Stimulated activated CD4-positive, alpha-beta T cell treated with anti-CD3 and anti-CD28 coated beads, TNF-alpha, amount 100 ng/mL, for 48 hours (primary cell): ENCODE data around the gene AATK.

Source experiments
- DNase-seq, 3 donors: peaks; one replicate each; pipeline ENCODE4 v3.0.0-alpha.2; 2020; ENCODE audit warnings: low read depth in 3 of 3

The AATK gene

DNA sequence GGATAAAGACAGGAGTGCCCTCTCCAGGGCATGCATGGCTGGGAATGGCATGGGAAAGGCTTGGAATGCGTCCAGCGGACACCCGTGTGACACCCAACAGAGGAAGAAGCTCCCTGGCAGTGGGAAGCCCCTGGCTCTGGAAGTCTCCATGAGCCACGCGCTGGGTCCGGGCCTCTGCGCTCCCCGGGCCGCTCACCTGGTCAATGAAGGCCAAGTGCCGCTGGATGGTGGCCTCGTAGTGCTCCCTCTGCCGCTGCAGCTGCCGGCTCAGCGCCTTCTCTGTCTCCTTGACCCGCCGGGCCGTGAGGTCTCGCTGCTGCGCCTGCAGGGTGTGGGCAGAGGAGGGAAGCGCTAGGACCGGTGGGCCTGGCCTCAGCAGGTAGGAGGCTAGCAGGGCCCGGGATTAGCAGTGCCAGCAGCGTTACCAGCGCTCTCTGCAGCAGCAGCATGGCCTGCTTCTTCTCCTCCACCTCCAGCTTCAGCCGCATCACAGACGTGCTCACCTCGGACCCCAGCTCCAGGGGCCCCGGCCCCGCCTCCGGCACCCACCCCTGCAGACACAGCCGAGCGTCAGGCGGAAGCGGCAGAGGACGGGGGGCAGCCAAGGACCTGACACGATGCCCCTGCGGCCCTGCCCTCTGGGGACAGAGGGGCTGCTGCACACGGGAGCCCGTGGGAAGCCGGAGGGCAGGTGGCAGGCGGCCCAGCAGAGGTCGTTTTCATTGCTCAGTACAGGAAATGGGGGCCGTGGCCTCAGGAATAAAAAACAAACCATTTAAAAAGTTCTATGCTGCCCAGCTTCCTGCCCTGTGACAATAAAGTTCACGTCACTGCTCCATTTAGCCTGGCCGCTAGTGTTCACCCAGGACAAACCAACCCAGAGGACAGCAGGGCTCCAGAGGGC lies 30.7 kb upstream of the AATK start:
- no peak for DNase-seq

DNA sequence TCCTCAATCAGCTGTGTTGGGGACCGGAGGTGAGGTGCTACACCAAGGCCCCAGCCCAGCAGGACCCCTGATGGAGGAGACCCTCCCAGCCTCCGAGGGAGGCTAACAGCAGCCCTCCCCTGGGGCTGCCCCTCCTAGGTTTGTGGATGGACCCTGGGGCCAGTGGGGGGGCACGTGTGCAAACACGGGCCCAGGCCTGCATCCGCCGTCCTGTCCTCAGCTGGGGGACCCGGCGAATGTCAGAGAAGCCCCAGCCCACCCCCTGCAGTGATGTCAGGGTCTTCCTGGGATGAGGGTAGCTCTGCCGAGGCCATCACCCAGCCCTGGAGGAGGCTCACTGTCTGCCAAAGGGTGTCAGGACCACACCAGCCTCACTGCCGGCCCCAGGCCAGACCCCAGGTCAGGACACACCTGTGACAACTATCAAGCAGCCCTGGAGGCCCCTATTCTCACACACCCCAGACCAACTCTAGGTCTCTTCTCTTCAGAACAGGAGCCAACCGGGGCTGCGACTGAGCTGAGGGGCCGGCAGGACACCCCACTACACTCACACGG lies 30.0 kb upstream of the AATK start:
- DNase-seq = no peak

DNA sequence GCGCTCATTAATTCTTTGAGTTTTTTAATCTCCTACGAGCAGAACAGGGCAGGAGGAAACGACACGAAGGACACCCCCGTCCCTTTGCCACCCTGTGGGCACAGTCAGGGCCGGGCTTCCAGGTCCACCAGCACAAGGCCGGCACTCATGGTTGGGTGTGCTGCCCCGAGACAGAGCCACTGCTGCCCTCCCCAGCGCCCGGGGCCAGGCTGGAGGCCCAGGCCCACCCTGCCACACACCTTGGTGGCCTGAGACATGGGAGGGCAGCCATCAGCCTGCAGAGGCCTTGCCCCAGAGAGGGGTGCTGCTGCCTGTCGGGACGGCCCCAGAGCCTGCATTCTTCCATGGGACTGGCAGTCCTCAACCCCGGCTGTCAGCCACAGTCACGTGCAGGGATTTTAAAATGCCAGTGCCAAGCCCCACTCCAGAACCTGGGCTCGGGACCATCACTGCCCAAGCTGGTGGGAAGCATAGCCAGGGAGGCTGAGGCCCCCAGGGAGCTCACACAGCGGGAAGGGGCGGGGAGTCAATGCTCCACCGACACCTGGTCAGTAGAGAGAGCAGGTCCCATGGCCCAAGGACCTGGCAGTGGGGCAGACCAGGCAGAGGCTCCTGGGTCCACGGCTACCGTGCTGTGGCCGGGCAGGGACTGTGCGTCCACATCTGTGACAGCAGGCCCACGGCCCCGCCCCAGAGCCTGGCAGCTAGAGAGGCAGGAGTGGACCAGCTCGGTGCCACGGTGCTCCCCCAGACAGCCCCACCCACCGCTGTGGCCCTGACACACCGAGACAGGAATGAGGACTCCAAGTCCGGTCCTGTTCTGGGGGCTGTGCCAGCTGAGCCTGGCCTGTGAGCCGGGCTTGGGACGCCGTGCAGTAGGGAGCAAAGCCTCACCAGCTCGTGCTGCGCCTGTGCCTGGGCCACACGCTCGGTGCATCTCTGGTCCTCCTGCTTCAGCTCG lies 29.2 kb upstream of the AATK start:
- DNase-seq = no peak

DNA sequence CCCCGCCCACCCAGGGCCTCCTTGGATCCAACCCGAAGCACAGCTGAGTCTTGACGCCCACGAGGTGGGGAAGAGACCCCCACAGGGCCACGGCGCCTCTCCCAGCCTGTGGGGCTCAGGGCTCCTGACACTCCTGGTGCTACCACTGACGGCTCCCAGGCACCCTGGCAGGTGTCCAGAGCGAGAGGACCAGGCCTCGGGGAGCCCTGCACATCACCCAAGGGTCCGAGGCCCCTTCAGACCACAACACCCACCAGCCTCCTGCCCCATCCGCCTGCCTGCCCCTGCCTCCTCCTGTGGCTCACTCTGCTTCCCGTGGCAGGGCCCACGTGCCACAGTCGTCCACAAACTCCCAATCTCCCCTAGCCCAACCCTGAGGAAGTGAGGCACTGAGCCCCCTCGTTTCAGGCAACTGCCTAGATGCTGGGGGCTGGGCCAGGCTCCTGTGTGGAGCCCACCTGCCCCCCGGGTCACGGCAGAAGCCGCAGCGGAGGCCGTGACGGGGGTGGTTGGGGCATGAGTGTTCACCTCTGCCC lies 28.3 kb upstream of the AATK start:
- no peak for DNase-seq

DNA sequence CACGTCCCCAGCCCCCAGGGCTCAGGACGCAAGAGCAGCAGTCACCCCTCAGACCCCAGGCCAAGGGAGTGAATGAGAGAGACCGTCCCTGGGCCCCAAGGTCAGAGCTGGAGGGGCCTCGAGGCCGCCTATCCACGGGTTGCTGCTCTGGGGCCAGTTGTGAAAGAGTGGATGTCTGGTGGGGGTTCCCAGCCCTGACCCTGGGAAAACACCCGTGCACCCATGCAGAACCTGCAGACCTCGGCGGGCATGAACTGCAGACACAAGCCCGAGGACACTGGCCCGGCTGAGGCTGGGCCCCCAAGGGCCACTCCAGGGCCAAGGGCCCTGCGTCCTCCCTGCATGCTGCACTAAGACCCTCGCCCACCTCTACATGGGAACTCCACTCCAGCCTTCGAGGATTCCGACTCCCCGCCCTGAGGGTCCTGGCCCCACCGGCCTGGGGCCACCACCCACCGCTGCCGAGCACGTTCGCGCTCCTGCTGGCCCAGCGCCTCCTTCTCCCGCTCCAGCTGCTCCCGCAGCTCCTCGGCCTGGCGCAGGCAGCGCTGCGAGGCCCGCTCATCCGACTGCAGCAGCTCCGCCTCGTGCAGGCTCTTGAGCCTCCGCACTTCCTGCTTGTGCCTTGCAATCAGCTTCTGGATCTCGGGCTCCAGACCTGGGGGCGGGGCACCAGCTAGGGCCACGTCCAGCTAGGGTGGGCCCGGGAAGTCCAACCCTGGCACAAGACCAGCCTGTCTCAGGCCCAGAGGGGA lies 27.6 kb upstream of the AATK start:
- no peak for DNase-seq

DNA sequence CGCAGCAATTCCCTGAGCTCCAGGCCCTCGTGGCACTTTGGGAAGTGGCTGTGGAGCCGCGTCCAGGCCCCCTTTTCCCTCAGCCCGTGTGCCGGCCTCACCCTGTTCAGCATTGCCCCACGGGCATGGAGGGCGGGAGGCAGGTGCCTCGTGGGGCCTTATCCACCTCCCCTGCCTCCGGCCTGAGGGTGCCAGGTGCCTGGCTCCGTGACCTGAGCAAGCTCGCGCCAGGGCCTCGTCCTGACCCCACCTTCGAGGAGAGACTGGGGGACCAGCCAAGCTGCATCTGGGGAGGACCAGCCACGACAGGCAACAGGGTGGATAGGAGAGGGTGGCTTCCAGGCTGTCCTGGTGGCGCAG lies 27.0 kb upstream of the AATK start:
- DNase-seq = no peak

DNA sequence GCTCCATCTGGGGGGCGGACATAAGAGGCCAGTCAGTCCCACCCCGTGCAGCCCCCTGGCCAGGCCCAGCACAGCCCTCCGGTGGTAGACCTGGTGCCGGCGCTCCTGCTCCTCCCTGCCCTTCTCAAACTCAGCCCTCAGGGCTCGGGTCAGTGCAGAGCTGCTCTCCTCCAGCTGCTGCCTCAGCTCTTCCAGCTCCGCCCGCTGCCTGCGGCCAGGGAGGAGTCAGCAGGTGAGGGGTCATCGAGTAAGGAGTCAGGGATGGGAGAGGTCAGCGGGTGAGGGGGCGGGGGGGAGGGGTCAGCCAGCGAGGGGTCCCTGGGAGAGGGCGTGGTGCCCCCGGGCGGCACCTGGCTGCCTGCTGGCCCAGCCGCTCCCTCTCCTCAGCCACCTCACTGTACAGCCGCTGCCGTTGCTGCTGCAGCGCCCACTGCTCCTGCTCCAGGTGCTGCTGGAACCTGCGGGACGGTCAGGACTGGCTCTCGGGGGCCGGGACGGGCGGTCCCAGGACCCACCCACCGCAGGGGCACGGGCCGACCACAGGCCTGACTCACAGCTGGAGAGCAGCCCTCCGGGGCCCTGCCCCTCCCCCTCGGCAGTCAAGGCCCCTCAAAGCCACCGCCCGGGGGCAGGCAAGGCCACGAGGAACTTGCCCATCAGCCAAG lies 26.5 kb upstream of the AATK start:
- DNase-seq = no peak

DNA sequence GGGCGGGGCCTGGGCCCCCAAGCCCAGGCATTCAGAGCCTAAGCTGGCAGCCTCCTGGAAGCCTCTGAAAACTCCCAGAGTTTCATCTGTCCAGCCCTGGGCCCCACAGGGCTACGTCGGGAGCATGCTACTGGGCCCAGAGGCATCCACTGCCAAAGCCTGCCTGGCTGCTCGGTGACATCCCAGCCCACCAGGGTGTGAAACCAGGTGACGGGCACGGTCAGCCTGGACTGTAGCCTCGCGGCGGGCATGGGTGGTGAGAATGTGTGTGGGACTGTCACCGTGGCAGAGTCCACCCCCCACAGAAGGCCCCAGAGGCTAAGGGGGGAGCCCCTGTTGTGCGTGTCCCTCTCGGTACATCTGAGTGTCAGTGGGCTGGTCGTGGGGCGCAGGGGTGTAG lies 25.6 kb upstream of the AATK start:
- no peak for DNase-seq

DNA sequence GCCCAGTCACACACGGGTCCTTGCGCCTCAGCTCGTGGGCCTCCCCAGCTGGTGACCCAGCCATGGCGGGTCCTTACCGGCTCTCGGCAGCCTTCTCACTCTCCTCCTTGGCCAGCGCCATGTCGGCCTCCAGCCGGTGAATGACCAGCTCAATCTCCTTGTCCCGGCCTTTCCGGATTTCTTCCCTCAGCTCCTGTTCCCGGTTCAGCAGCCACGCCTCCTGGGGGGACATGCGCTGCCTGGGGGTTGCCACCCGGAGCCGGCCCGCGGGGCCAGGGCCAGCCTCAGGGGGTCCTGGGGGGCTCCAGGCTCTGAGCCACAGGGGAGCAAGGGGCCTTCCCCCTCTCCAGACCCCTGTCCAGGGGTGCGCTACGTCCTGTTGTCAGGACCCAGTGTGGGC lies 25.1 kb upstream of the AATK start:
- DNase-seq = no peak

DNA sequence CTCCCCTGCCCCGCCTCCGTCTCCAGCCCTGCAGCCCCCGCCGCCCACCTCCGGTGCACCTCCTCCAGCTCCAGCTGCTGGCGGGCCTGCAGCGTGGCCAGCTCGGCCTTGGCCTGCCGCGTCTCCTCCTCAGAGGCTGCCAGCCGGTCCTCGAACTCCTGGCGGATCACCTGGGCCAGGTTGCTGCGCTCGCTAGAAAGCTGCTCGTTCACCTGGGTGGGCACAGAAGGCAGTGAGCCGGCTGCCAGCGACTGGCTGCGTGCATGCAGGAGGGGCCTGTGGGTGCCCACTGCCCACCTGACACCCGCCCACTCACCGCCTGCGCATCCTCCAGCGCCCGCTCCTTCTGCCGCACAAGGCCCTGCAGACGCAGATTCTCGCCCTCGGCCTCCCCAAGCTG lies 24.6 kb upstream of the AATK start:
- no peak for DNase-seq

DNA sequence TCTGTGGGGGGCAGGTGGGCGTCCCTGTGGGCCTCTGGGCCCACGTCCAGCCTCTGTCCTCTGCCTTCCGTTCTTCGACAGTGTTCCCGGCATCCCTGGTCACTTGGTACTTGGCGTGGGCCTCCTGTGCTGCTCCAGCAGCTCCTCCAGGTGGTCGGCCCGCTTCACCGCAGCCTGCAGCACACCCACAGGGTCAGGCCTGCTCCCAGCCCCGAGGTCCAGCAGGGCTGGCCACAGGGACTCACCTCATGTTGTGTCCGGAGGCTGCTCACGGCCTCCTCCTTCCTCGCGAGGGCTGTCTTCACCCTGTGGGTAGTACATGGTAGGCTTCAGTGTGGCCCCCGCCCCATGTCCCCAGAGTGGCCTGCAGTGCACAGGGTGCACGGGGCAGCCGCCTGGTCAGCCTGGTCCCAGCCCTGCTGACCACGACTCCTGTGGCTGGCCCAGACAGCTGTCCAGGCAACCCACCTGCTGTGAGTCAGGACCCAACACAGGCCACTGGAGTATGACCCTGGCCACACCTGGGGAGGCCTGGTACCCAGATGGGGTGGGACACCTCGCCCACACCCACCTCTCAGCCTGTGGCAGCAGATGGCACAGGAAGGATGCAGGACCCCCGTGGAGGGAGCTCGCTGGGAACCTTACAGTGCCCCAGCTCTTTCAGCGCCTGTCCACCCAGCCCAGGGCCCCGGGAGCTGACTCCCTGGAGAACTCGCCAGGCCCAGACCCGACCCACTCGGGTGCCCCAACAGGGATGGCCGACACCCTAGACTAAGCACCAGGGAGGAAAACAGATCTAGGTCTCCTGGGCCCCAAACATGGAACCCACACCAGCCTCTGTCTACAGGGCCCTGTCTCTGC lies 23.9 kb upstream of the AATK start:
- DNase-seq = no peak

DNA sequence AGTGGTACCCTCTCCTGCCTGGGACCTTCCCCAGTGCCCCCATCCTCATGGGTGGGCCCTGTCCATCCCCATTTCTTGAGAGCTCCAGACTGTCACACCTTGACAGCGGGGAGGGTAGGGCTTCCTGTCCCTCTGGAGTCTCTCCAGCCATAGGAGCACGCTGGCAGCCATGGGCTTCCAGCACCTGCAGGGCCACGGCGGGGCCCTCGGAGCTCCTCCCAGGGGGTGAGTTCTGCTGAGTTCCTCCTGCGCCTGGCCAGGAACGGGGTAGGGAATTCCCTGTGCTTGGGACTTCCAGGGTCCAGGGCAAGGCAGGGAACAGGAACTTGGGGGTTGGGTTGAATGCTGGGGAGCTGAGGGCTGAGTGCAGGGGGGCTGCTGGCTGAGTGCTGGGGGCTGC lies 23.0 kb upstream of the AATK start:
- no peak for DNase-seq

DNA sequence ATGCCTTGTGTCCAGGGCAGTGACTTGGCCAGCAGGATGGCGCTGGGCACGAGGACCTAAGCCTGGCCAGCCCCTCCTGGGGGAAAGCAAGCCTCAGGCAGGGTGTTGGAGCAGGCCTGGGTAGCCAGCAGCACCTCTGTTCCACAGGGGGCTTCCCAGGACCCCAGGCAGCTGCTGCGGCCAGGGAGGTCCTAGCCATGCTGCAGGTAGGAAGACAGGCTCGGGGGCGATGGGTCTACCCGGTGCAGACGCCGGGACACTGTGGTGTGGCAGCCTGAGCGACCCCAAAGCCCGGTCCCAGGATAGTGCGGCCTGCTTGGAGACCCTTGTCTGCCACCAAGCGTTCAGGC lies 22.4 kb upstream of the AATK start:
- no peak for DNase-seq

DNA sequence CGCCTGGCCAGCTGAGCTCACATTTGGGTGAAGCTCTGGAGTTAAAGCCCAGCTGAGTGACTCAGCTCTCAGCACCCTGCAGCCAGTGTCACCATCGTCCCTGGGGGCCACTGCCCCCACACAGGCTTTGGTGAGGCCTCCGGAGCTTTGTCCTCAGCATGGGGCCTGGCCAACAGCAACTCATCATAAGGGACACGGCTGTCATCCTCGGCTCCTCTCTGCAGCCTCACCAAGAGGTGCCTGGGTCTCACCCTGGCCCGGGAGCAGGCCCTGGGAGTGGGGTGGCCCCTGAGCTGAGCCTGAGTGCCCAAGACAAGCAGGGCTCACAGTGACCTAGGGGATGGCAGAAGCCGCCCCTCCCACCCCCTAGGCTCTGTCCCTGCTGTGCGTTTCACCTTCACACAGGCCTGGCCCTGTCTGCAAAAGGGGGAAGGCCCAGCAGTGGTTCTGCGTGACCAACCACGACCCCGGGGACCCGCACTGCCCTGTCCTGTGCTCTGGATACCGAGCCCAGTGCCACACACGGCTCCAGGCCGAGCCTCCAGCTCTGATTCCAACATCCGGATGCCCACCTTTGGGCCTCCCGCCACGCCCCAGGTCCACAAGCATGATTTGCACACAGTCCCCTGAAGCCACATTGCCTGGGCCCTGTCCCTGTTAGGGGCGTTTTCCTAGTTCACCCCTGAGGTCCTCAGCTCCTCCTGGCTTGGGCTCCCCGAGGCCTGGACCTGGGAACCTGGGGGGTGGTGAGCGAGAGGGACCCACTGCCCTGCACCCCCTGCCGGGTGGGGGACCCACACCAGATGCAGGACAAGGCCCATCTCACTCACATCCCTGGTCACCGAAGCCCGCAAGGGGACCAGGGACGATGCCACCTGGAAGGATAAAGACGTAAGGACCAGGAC lies 21.8 kb upstream of the AATK start:
- no peak for DNase-seq

DNA sequence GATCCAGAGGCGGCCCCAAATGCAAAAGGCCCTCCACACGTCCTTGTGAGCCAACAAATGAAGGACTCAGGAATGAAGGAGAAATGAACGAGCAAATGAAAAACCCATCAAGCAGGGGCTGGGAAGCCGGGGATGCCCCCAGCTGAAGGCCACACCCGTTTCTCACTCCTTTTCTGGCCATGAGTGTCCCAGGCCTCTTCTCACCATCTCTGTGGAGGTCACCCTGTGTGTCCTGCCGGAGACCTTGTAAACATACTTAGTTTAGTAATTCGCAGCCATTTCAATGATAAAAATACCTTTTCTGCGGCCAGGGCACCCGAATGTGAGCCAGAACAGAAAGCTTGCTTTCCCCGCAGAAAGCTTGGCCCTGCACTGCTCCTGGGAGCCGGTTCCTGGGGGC lies 21.1 kb upstream of the AATK start:
- no peak for DNase-seq

DNA sequence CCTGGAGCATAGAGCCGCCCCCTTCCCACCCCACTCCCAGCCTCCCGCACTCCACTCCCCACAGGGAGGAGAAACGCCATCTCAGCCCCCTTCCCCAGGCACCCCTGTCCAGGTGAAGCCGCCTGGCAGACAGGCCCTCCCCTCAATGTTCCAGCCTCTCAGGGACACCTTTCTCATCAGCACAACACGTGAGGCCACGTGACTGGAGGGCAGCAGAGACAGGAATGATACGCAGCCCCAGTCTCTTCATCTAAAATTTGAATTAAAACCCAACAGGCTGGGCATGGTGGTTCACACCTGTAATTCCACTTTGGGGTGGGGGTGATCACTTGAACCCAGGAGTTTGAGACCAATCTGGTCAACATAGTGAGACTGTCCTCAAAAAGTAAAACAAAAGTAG lies 20.2 kb upstream of the AATK start:
- no peak for DNase-seq

DNA sequence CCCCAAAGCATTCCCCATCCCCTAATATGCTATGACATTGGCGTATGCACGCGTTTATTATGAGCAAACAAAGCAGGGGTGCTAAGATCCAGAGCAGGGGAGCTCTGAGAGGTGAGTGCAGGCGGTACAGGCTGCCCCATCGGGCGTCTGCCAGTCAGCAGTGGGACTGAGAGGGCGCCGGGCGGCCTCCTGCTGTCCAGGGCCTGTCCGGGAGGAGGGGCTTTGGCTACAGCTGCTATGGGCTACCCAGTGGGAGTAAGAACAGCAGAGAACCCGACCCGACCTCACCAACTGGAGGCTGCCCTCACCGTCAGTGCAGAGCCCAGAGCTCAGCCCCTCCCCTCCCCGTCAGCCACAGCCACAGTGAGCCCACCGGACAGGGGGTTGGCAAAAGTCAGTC lies 18.5 kb upstream of the AATK start:
- DNase-seq = no peak

DNA sequence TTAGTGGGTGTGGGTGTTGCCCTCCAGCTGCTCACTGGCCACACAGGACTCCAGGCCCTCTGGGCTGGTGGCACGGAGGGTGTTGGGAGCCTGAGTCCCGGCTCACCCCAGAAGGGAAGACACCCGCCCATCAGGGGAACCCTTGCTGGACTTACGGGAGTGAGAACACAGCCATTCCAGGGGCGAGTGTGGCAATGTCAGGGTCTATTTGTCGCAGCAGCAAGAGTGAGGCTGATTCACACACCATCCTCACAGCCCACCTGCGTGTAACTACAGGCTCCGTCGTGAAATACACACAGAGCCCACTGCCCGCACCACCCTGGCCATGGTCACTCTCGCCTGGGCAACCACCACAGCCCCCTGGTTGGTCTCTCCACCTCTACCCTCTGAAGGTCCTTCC lies 17.8 kb upstream of the AATK start:
- no peak for DNase-seq

DNA sequence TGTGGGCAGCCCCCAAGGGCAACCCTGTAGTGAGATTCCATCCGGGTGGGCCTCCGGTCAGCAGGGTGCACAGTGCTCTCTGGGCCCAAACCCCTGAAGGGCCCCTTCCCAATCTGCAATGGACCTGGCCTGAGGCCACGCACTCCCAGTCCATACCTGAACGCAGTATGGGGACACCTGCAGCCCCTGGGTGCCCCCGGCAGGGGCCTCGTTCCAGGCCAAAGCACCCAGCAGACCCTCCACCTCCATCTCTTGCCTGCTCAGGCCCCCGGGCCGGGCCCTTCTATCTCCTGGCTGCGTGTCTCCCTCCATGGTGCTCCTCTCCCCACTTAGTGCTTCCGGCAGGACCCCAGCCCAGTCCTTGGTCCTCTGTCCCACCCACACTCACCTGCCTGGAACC lies 17.3 kb upstream of the AATK start:
- no peak for DNase-seq
